A673 (cell line): ENCODE data around the gene MTURN.

Experiments
- CTCF ChIP-seq: fragments of 300-800, 200-600 bp; sonication (generic); conservative IDR thresholded peaks from 2 replicates; pipeline ENCODE4 v1.5.1; 2017; ENCODE audit warnings: low read depth, mild to moderate bottlenecking, antibody characterized with exemption, low read length, moderate library complexity, mixed read lengths
- EZH2 ChIP-seq: fragments of 200-600 bp; sonication (generic); IDR thresholded peaks from 2 replicates; pipeline ENCODE4 v1.6.1; 2017; ENCODE audit warnings: borderline replicate concordance, low read depth, mild to moderate bottlenecking, mixed read lengths, antibody characterized with exemption, low read length; ENCODE audit not compliant: poor library complexity, severe bottlenecking

- TF ChIP-seq CTCF (no peak), EZH2 (no peak)
Measured at GRCh38 chr7:30093420-30093952, 41.3 kb upstream of the MTURN start.
